Stimulated activated CD4-positive, alpha-beta T cell treated with anti-CD3 and anti-CD28 coated beads, Interleukin-15, amount 100 ng/mL, for 1 hour (primary cell): Measurements from ENCODE around the gene NKIRAS2.
A peak's percentile ranks its signal among the peaks of the same experiment; 100 is the strongest.
"Not testable (repeated sequence)": the region's sequence is repeated elsewhere in the genome, so short reads cannot be mapped to it uniquely, and the experiment has no call there.

Experiments used
- DNase-seq, 2 donors: peaks; one replicate each; pipeline ENCODE4 v3.0.0-alpha.2; 2020; ENCODE audit warnings: low read depth in 1 of 2, low spot score in 1 of 2

Gene NKIRAS2

GRCh38 chr17:41996855-41997164 lies 23.1 kb upstream of the NKIRAS2 start:
- DNase-seq, result no peak

GRCh38 chr17:41998497-41998896 lies 21.4 kb upstream of the NKIRAS2 start:
- no peak for DNase-seq

GRCh38 chr17:42000413-42001133 lies 19.3 kb upstream of the NKIRAS2 start:
- DNase-seq, result no peak

GRCh38 chr17:42001729-42002128 lies 18.2 kb upstream of the NKIRAS2 start:
- no peak for DNase-seq

- no peak for DNase-seq
Measured at GRCh38 chr17:42002175-42002791, 17.6 kb upstream of the NKIRAS2 start.

- no peak for DNase-seq
Measured at GRCh38 chr17:42002792-42003301, 17.0 kb upstream of the NKIRAS2 start.

- no peak for DNase-seq
Measured at GRCh38 chr17:42005166-42005565, 14.7 kb upstream of the NKIRAS2 start.

GRCh38 chr17:42009170-42009569 lies 10.7 kb upstream of the NKIRAS2 start:
- DNase-seq, result no peak

- not testable (repeated sequence) for DNase-seq
Measured at GRCh38 chr17:42010266-42010680, 9.6 kb upstream of the NKIRAS2 start.

GRCh38 chr17:42010898-42011516 lies 8.9 kb upstream of the NKIRAS2 start:
- DNase-seq, result no peak

- not testable (repeated sequence) for DNase-seq
Measured at GRCh38 chr17:42012363-42012762, 7.5 kb upstream of the NKIRAS2 start.

- DNase-seq, result not testable (repeated sequence)
Measured at GRCh38 chr17:42013740-42014139, 6.2 kb upstream of the NKIRAS2 start.

- DNase-seq, result no peak
Measured at GRCh38 chr17:42016411-42016831, 3.5 kb upstream of the NKIRAS2 start.

GRCh38 chr17:42016941-42017865 lies 2.7 kb upstream of the NKIRAS2 start, which contains the start of gene DNAJC7:
DNAJC7 (minus strand) TSS chr17:42017439; CDS start chr17:42017416, 23 bp downstream.
- peak; percentile 77 to 80 for DNase-seq

GRCh38 chr17:42017866-42018200 lies 2.1 kb upstream of the NKIRAS2 start:
- DNase-seq, result no peak

- no peak for DNase-seq
Measured at GRCh38 chr17:42018339-42018738, 1.6 kb upstream of the NKIRAS2 start.

- DNase-seq, result no peak
Measured at GRCh38 chr17:42018988-42019387, 902 bp upstream of the NKIRAS2 start.

- DNase-seq, result not testable (repeated sequence)
Measured at GRCh38 chr17:42020845-42021244, 955 bp downstream of the NKIRAS2 start.

- no peak for DNase-seq
Measured at GRCh38 chr17:42023524-42024349, 3.8 kb downstream of the NKIRAS2 start.

GRCh38 chr17:42025191-42025579 lies 5.3 kb downstream of the NKIRAS2 start:
- DNase-seq, result no peak
